Pancreas (tissue), 10 donors: ENCODE measurements around the gene SLC6A19. TPM values are rescaled to one million over a fixed set of nuclear protein-coding genes. Genes with fewer than 3 reads are reported as not detected.

ENCODE experiments used
- ATAC-seq, 4 donors: fragments of 200-7000 bp; cut with Tn5 transposase; one replicate each; pipeline versions ENCODE4 v1.8.0 to v1.9.1; 2020; ENCODE audit warnings: mild to moderate bottlenecking in 4 of 4, moderate library complexity in 4 of 4
- DNase-seq, 6 donors: peaks; one replicate each; pipeline ENCODE4 v3.0.0-alpha.2; 2020
- FAIRE-seq: peaks from 2 replicates; lab custom pipeline; 2012; peaks lifted over from hg19 to GRCh38; lab: Jason Lieb, UNC
- H3K27ac ChIP-seq, 4 donors: fragments of 200-600 bp; sonication (generic); 1 replicate in 3 of 4; 2 replicates in 1 of 4; pipeline versions ENCODE4 v1.5.0 to v1.8.0; 2020
- H3K27me3 ChIP-seq, 4 donors: fragments of 200-600 bp; one replicate each; pipeline ENCODE4 v1.8.0; 2021
- H3K36me3 ChIP-seq, 3 donors: fragments of 200-600 bp; sonication (generic) in 1 of 3; one replicate each; pipeline versions ENCODE4 v1.5.0 to v1.8.0; 2020 to 2021
- H3K4me1 ChIP-seq, 3 donors: fragments of 200-600 bp; one replicate each; pipeline ENCODE4 v1.8.0; 2021
- H3K4me3 ChIP-seq, 4 donors: fragments of 200-600 bp; sonication (generic) in 2 of 4; one replicate each; pipeline versions ENCODE4 v1.5.0 to v1.8.0; 2020 to 2021
- H3K9me3 ChIP-seq, 4 donors: fragments of 200-600 bp; one replicate each; pipeline ENCODE4 v1.8.0; 2021
- CTCF ChIP-seq, 4 donors: fragments of 200-600 bp; sonication (generic) in 3 of 4; IDR thresholded peaks; one replicate each; pipeline versions ENCODE4 v1.5.0 to v1.8.0; 2021; ENCODE audit warnings: antibody characterized with exemption in 4 of 4
- WGBS, 2 donors: extraction: QIAGEN DNeasy Blood & Tissue Kit; methylation state at CpG; one replicate each; pipeline ENCODE4 v1.1.7; 2013; 5-methylcytosine and 5-hydroxymethylcytosine counted together
- intact Hi-C, 3 donors: fragments of 100-400 bp; cut with DNase I; formaldehyde crosslinking; loops; one replicate each; pipeline versions ENCODE4 v1.11.1 to v1.14.2; 2022
- polyA plus RNA-seq, 2 donors: library from polyadenylated mRNA; stranded (reverse); fragments of 200-250 nt; gene quantifications; one replicate each; pipeline ENCODE4 v1.2.3, GENCODE V29; 2013
- total RNA-seq, 6 donors: library from RNA; stranded (reverse); fragmentation: NEBNext Ultra II Directional in 4 of 6; extraction: Animal tissue kit (Norgen Biotek cat#: 25700) in 4 of 6; gene quantifications; one replicate each; pipeline versions ENCODE4 v1.2.1 to v1.2.4, GENCODE V29; 2021 to 2023
- donor health status: healthy with polysubstance abuse.
- donor health status: DM: no; HTN: no; CAD: no; lungs with moderate emphysema.
- donor health status: DM: no; HTN: no; CAD: no.
- donor health status: control.
- donor health status: control.
- donor health status: Bipolar disorder and iron deficiency.
- donor health status: DM: yes; HTN: yes; CAD: no.
- donor health status: DM: no; HTN: no; CAD: no.
- donor health status: DM: no; HTN: no; CAD: no.
- donor health status: DM: yes; HTN: yes; CAD: no.

Gene SLC6A19
- total and polyA plus RNA-seq, 8 donors = 0.08 to 3.9 (median 0.29) TPM

- no peak overlapping the region for H3K27ac ChIP-seq
- 80 to 87% methylated on average over 24 of the region's 24 CpGs for WGBS, 2 donors
- TF ChIP-seq CTCF (IDR thresholded peaks at IDR 0.05) = peak in 1 of 4 donors; percentile 9
- H3K4me3 ChIP-seq = no peak overlapping the region
- no peak for FAIRE-seq
- no peak for ATAC-seq
- intact Hi-C loops = no loop called here
- H3K27me3 ChIP-seq = no peaks in the 10 kb centered on the region
- peaks cover 0 to 4% (median 3%) of the 10 kb centered on the region in 3 donors for H3K4me1 ChIP-seq
- no peaks in the 10 kb centered on the region for H3K36me3 ChIP-seq
- DNase-seq = peak in 2 of 6 donors; percentile 12 to 53
- no peaks in the 10 kb centered on the region for H3K9me3 ChIP-seq
Measured at GRCh38 chr5:1208743-1209488, 7.5 kb downstream of the SLC6A19 start.

- Histone ChIP-seq H3K4me1 (peaks cover 0 to 2% (median 1%) of the 10 kb centered on the region in 3 donors), H3K27ac (no peak overlapping the region), H3K36me3 (no peaks in the 10 kb centered on the region), H3K27me3 (no peaks in the 10 kb centered on the region), H3K9me3 (no peaks in the 10 kb centered on the region), H3K4me3 (no peak overlapping the region)
- intact Hi-C loops = no loop called here
- ATAC-seq (no peak), DNase-seq (no peak), FAIRE-seq (no peak)
- WGBS, 2 donors = 53 to 81% methylated on average over 2 of the region's 2 CpGs
- TF ChIP-seq CTCF (IDR thresholded peaks at IDR 0.05) = no peak
Measured at GRCh38 chr5:1209489-1209852, 8.1 kb downstream of the SLC6A19 start.

GRCh38 chr5:1209896-1210776 lies 8.7 kb downstream of the SLC6A19 start:
- Histone ChIP-seq H3K4me3 (no peak overlapping the region), H3K36me3 (no peaks in the 10 kb centered on the region), H3K9me3 (no peaks in the 10 kb centered on the region), H3K27ac (no peak overlapping the region), H3K27me3 (no peaks in the 10 kb centered on the region), H3K4me1 (no peaks in the 10 kb centered on the region)
- no peak for TF ChIP-seq CTCF (IDR thresholded peaks at IDR 0.05)
- 71 to 84% methylated on average over 21 of the region's 21 CpGs for WGBS, 2 donors
- FAIRE-seq = no peak
- DNase-seq = peak in 2 of 6 donors; percentile 19 to 46
- intact Hi-C loops = no loop called here
- no peak for ATAC-seq

GRCh38 chr5:1210832-1211251 lies 9.4 kb downstream of the SLC6A19 start:
- no peak for TF ChIP-seq CTCF (IDR thresholded peaks at IDR 0.05)
- ATAC-seq (no peak), DNase-seq (peak in 2 of 6 donors; percentile 8 to 58), FAIRE-seq (no peak)
- H3K4me3 ChIP-seq = no peak overlapping the region
- H3K27ac ChIP-seq = no peak overlapping the region
- no peaks in the 10 kb centered on the region for H3K4me1 ChIP-seq
- intact Hi-C loops = no loop called here
- no peaks in the 10 kb centered on the region for H3K36me3 ChIP-seq
- no peaks in the 10 kb centered on the region for H3K27me3 ChIP-seq
- 82 to 86% methylated on average over 21 of the region's 21 CpGs for WGBS, 2 donors
- no peaks in the 10 kb centered on the region for H3K9me3 ChIP-seq
